Femur (tissue), 1 donor: Measurements from ENCODE around the gene SERPIND1.
"Not testable (repeated sequence)": the region's sequence is repeated elsewhere in the genome, so short reads cannot be mapped to it uniquely, and the experiment has no call there.

Experiments used
- DNase-seq: peaks from one replicate; pipeline ENCODE4 v3.0.0-alpha.2; 2017

The SERPIND1 gene

GRCh38 chr22:20773793-20774212, at the start of gene SERPIND1:
Gene SERPIND1, plus strand, starts transcription at chr22:20774113. Its CDS starts 5,200 bp downstream, at chr22:20779313.
- no peak for DNase-seq

- DNase-seq = no peak
These were observed 49.0 kb upstream of the SERPIND1 start for GRCh38 chr22:20724676-20725454.

- no peak for DNase-seq
These were observed 47.8 kb upstream of the SERPIND1 start for GRCh38 chr22:20725987-20726558.

- no peak for DNase-seq
These were observed 46.5 kb upstream of the SERPIND1 start for GRCh38 chr22:20727118-20728015.

- no peak for DNase-seq
These were observed 45.3 kb upstream of the SERPIND1 start for GRCh38 chr22:20728523-20729190.

- no peak for DNase-seq
These were observed 44.7 kb upstream of the SERPIND1 start for GRCh38 chr22:20729194-20729593.

- not testable (repeated sequence) for DNase-seq
These were observed 41.5 kb upstream of the SERPIND1 start for GRCh38 chr22:20732431-20732830.

GRCh38 chr22:20735356-20736162, 38.4 kb upstream of the SERPIND1 start:
- not testable (repeated sequence) for DNase-seq

GRCh38 chr22:20736891-20737290, 37.0 kb upstream of the SERPIND1 start:
- DNase-seq = not testable (repeated sequence)

GRCh38 chr22:20738394-20739089, 35.4 kb upstream of the SERPIND1 start:
- no peak for DNase-seq

GRCh38 chr22:20740222-20740951, 33.5 kb upstream of the SERPIND1 start:
- DNase-seq = no peak

GRCh38 chr22:20741008-20741633, 32.8 kb upstream of the SERPIND1 start:
- DNase-seq = no peak

- DNase-seq = no peak
These were observed 32.0 kb upstream of the SERPIND1 start for GRCh38 chr22:20741634-20742581.

GRCh38 chr22:20742764-20743163, 31.1 kb upstream of the SERPIND1 start:
- no peak for DNase-seq

- DNase-seq = no peak
These were observed 29.5 kb upstream of the SERPIND1 start for GRCh38 chr22:20744456-20744855.

- DNase-seq = no peak
These were observed 28.8 kb upstream of the SERPIND1 start for GRCh38 chr22:20745119-20745518.

- DNase-seq = no peak
These were observed 27.3 kb upstream of the SERPIND1 start for GRCh38 chr22:20746431-20747189.

- DNase-seq = no peak
These were observed 26.7 kb upstream of the SERPIND1 start for GRCh38 chr22:20747223-20747622.
